ENCODE data around the gene MARS1.
"Not testable (repeated sequence)": the region's sequence is repeated elsewhere in the genome, so short reads cannot be mapped to it uniquely, and the experiment has no call there.

Gene MARS1

GRCh38 chr12:57487597-57488401, at the start of gene MARS1:
TSS of gene MARS1 (plus strand) at chr12:57488068. CDS start at chr12:57488091, 23 bp downstream.
- peak; percentile 96 for DNase-seq (ENCODE audit: low read depth)

DNA sequence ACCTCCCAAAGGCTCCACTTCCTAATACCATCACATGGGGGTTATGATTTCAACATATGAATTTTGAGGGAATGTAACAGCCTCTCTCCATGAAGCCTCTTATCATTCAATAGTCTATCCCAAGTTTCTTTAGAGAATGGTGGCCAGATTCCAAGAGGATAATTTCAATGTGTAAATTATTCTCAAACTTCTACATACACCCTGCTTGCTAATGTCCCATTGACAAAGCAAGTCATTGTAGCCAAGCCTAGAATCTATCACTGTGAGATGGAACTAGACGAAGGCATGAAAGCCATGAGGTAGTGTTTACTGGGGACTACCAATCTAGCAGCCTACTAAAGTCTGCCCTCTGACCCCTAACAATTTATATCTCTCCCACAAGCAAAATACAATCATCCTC, 49.5 kb upstream of the MARS1 start:
- no peak for DNase-seq (ENCODE audit: low read depth)

GRCh38 chr12:57439762-57440266, 48.1 kb upstream of the MARS1 start:
- no peak for DNase-seq (ENCODE audit: low read depth)

DNA sequence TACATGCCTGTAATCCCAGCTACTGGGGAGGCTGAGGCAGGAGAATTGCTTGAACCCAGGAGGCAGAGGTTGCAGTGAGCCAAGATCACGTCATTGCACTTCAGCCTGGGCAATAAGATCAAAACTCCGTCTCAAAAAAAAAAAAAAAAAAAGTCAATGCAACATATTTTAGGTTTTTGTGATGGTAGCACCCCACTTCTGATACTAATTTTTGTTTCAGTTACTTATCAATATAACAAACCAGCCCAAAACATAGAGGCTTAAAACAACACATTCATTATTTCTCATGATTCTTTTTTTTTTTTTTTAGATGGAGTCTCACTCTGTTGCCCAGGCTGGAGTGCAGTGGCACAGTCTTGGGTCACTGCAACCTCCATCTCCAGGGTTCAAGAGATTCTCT, 46.5 kb upstream of the MARS1 start:
- DNase-seq (ENCODE audit: low read depth): not testable (repeated sequence)

DNA sequence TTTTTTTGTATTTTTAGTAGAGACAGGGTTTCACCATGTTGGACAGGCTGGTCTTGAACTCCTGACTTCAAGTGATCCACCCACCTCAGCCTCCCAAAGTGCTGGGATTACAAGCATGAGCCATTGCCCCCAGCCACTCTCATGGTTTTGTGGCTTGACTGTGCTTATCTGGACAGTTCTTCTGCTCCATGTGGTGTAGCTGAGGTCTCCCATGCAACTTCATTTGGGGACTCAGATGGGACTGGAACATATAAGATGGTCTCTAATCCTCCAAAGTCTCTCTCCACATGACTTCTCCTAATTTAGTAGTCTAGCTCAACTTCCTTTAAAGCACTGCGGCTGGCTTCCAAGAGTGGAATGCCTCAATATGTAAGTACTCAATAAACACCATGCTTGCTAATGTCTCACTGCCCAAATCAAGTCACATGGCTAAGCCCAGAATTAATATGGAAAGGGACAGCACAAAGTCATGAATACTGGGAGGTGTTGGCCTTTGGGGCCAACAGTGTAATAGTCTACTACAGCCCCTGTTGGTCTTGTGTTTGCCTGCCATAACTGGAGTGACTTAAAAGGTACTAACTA, 45.9 kb upstream of the MARS1 start:
- DNase-seq (ENCODE audit: low read depth): no peak

DNA sequence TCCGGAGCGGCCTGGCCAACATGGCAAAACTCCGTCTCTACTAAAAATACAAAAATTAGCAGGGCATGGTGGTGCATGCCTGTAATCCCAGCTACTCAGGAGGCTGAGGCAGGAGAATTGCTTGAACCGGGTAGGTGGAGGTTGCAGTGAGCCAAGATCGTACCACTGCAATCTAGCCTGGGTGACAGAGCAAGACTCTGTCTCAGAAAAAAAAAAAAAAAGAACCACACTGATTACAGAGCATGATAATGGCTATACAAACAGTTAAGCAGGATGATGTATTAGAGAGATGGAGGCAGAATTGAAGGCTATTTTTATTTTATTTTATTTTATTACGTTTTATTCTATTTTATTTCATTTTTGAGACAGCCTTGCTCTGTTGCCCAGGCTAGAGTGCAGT, 43.5 kb upstream of the MARS1 start:
- DNase-seq (ENCODE audit: low read depth): not testable (repeated sequence)

GRCh38 chr12:57444744-57445143, 43.1 kb upstream of the MARS1 start:
- no peak for DNase-seq (ENCODE audit: low read depth)

- no peak for DNase-seq (ENCODE audit: low read depth)
Measured at GRCh38 chr12:57446292-57446960, 41.4 kb upstream of the MARS1 start.

DNA sequence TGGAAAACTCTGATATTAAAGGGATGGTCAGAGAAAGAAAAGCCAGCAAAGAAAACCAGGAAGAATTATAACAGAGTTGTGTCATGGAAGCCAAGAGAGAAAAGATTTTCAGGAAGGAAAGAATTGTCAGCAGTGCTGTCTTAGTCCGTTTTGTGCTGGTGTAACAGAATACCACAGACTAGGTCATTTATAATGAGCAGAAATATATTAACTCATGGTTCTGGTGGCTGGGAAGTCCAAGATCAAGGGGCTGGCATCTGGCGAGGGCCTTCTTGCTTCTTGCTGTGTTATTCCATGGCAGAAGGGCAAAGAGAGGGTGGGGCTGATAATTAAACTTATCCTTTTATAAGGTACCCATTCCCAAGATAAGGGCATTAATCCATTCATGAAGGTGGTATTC, 39.2 kb upstream of the MARS1 start:
- DNase-seq (ENCODE audit: low read depth): no peak

GRCh38 chr12:57449375-57449774, 38.5 kb upstream of the MARS1 start:
- DNase-seq (ENCODE audit: low read depth): no peak

DNA sequence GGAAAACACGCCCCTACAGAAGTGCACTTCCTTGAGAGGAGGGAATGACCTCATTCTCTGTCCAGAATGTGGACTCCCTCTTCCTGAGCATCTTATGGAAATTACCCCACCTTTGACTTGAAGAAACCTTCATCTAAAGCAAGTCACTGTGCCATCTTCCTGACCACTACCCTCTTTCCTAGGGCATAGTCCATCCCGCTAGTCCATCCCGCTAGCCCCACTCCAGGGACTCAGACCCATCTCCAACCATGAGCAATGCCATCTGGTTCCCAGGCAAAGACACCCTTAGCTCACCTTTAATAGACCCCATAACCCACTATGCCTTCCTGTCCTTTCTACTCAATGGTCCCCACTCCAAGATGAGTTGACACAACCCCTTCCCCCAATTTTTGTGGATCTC, 37.8 kb upstream of the MARS1 start:
- no peak for DNase-seq (ENCODE audit: low read depth)

DNA sequence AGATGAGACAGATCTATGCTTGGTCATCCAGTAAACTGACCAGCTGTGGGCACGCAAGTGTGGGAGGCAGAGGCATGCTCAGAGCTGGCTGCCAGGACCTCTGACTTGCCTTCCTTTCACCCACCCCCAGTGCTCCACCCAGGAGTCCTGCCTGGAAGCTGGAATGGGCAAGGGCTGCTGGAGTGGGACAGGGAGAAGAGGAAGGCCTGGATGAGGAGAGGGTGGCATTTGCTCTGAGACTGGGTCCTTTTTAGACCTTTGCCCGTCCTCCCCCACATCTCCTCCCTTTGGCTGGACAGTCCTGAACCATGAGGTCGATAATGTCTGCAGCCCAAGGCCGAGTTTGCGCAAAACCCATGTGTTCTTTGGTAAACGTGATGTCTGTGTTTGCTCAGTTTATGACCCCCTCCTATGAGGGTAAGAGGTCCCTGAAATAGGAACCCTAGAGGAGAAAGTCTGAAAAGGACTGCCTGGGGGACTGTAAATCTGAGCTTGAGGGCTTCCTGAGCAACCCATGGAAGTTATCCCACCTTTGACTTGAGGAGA, 36.6 kb upstream of the MARS1 start:
- no peak for DNase-seq (ENCODE audit: low read depth)

GRCh38 chr12:57452181-57452936, 35.5 kb upstream of the MARS1 start:
- DNase-seq (ENCODE audit: low read depth): peak; percentile 89

GRCh38 chr12:57452937-57453509, 34.8 kb upstream of the MARS1 start:
- peak; percentile 68 for DNase-seq (ENCODE audit: low read depth)

- DNase-seq (ENCODE audit: low read depth): no peak
Measured at GRCh38 chr12:57454213-57454565, 33.7 kb upstream of the MARS1 start.

- DNase-seq (ENCODE audit: low read depth): peak; percentile 85
Measured at GRCh38 chr12:57454566-57455373, 33.1 kb upstream of the MARS1 start, which contains the start of gene INHBE. TSS of gene INHBE (plus strand) at chr12:57455307. CDS start at chr12:57455537, 230 bp downstream.

GRCh38 chr12:57455374-57456144, 32.3 kb upstream of the MARS1 start:
- DNase-seq (ENCODE audit: low read depth): no peak

DNA sequence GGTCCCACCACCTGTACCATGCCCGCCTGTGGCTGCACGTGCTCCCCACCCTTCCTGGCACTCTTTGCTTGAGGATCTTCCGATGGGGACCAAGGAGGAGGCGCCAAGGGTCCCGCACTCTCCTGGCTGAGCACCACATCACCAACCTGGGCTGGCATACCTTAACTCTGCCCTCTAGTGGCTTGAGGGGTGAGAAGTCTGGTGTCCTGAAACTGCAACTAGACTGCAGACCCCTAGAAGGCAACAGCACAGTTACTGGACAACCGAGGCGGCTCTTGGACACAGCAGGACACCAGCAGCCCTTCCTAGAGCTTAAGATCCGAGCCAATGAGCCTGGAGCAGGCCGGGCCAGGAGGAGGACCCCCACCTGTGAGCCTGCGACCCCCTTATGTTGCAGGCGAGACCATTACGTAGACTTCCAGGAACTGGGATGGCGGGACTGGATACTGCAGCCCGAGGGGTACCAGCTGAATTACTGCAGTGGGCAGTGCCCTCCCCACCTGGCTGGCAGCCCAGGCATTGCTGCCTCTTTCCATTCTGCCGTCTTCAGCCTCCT, 31.6 kb upstream of the MARS1 start:
- DNase-seq (ENCODE audit: low read depth): peak; percentile 28

- DNase-seq (ENCODE audit: low read depth): no peak
Measured at GRCh38 chr12:57456737-57457490, 31.0 kb upstream of the MARS1 start.

Data from iris pigment epithelial cell (primary cell).